ENCODE measurements around the gene EFCAB12.

- TF ChIP-seq FOSL2 (IDR thresholded peaks at IDR 0.05) = no peak
- no peak for TF ChIP-seq FOSL2 (CRISPR knock-in tag; IDR thresholded peaks at IDR 0.05)
- TF ChIP-seq EHMT2 (IDR thresholded peaks at IDR 0.05; ENCODE audit: low read depth) = no peak
- TF ChIP-seq POLR2A (IDR thresholded peaks at IDR 0.05; ENCODE audit: low read length) = no peak
- no peak for TF ChIP-seq BCL3 (IDR thresholded peaks at IDR 0.05)
- no peak for TF ChIP-seq CTCF (IDR thresholded peaks at IDR 0.05)
- TF ChIP-seq KDM1A (IDR thresholded peaks at IDR 0.05; ENCODE audit: low read depth) = no peak
- no peak for TF ChIP-seq BHLHE40 (IDR thresholded peaks at IDR 0.05; ENCODE audit: low read depth, low read length)
- TF ChIP-seq FOXS1 (CRISPR knock-in tag; IDR thresholded peaks at IDR 0.05) = no peak
- TF ChIP-seq ELK1 (IDR thresholded peaks at IDR 0.05; ENCODE audit: low read depth, low read length) = no peak
- TF ChIP-seq CEBPB (IDR thresholded peaks at IDR 0.05) = no peak
- TF ChIP-seq ESRRA (IDR thresholded peaks at IDR 0.05; ENCODE audit: borderline replicate concordance, low read length) = no peak
- TF ChIP-seq RAD21 (conservative IDR thresholded peaks at IDR 0.05 in 1 of 2, IDR thresholded peaks at IDR 0.05 in 1 of 2) = no peak
- no peak for TF ChIP-seq JUN (IDR thresholded peaks at IDR 0.05)
- TF ChIP-seq HOXB13 (CRISPR knock-in tag; IDR thresholded peaks at IDR 0.05; ENCODE audit: low read depth) = no peak
These were observed 35.2 kb downstream of the EFCAB12 start for GRCh38 chr3:129393271-129393670.

Data from A549 (cell line).